Naive B cell (primary cell): ENCODE measurements around the gene KDM3A. TPM values are rescaled to one million over a fixed set of nuclear protein-coding genes. Genes with fewer than 3 reads are reported as not detected.

Source experiments
- ATAC-seq, 2 donors: fragments of 150-1000 bp; cut with Tn5 transposase; 2 replicates each; pipeline ENCODE4 v1.10.0; 2021; ENCODE audit warnings: low read depth in 2 of 2, mild to moderate bottlenecking in 2 of 2, moderate library complexity in 2 of 2
- DNase-seq: peaks from one replicate; pipeline ENCODE4 v3.0.0; 2022
- H3K27ac Mint-ChIP-seq, 6 donors: one replicate each; pipeline ENCODE4 v1.8.0; 2020 to 2022; ENCODE audit warnings: mild to moderate bottlenecking in 6 of 6, mixed read lengths in 6 of 6, moderate library complexity in 5 of 6, inconsistent platforms in 2 of 6
- H3K27me3 Mint-ChIP-seq, 3 donors: one replicate each; pipeline ENCODE4 v1.8.0; 2021 to 2022; ENCODE audit warnings: mixed read lengths in 3 of 3, mild to moderate bottlenecking in 1 of 3
- H3K36me3 Mint-ChIP-seq, 2 donors: one replicate each; pipeline ENCODE4 v1.8.0; 2020 to 2022; ENCODE audit warnings: mixed read lengths in 2 of 2, inconsistent platforms in 1 of 2, mild to moderate bottlenecking in 1 of 2
- H3K4me1 Mint-ChIP-seq, 3 donors: one replicate each; pipeline ENCODE4 v1.8.0; 2020 to 2022; ENCODE audit warnings: mixed read lengths in 3 of 3, inconsistent platforms in 1 of 3, mild to moderate bottlenecking in 1 of 3, moderate library complexity in 1 of 3
- H3K4me3 Mint-ChIP-seq, 8 donors: one replicate each; pipeline ENCODE4 v1.8.0; 2020 to 2022; ENCODE audit warnings: mild to moderate bottlenecking in 8 of 8, mixed read lengths in 8 of 8, moderate library complexity in 8 of 8, inconsistent platforms in 2 of 8
- H3K9me3 Mint-ChIP-seq, 7 donors: one replicate each; pipeline ENCODE4 v1.8.0; 2020 to 2022; ENCODE audit warnings: mixed read lengths in 7 of 7, mild to moderate bottlenecking in 5 of 7, inconsistent platforms in 2 of 7, moderate library complexity in 1 of 7
- polyA plus RNA-seq, 6 donors: library from polyadenylated mRNA; unstranded; fragments of 300-500 nt; fragmentation: Illumina TruSeq; gene quantifications; one replicate each; pipeline ENCODE4 v1.2.3, GENCODE V29; 2021; ENCODE audit warnings: low read depth in 6 of 6

Gene KDM3A
- polyA plus RNA-seq, 6 donors from 2014 or later = 3.6 to 18.7 (median 11.6) TPM

DNA sequence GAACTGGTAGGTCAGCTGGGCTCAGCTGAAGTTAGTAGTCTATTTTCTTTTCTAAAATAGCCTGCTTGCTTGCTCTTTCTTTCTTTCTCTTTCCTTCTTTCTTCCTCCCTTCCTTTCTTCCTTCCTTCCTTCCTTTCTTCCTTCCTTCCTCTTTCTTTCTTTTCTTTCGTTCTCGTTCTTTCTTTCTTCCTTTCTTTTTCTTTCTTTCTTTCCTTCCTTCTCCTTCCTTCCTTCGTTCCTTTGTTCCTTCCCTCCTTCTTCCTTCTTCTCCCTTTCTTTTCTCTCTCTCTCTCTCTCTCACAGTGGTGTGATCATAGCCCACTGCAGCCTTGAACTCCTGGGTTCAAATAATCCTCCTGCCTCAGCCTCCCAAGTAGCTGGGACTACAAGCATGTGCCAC, 29.2 kb upstream of the KDM3A start:
- Mint-ChIP-seq H3K9me3 (peaks cover 0 to 23% (median 4%) of the 10 kb centered on the region in 7 donors), H3K4me1 (peaks cover 26 to 35% (median 32%) of the 10 kb centered on the region in 3 donors), H3K27ac (no peak overlapping the region), H3K36me3 (no peaks in the 10 kb centered on the region), H3K27me3 (peaks cover 11 to 16% (median 14%) of the 10 kb centered on the region in 3 donors), H3K4me3 (no peak overlapping the region)
- DNase-seq (no peak), ATAC-seq (no peak)

DNA sequence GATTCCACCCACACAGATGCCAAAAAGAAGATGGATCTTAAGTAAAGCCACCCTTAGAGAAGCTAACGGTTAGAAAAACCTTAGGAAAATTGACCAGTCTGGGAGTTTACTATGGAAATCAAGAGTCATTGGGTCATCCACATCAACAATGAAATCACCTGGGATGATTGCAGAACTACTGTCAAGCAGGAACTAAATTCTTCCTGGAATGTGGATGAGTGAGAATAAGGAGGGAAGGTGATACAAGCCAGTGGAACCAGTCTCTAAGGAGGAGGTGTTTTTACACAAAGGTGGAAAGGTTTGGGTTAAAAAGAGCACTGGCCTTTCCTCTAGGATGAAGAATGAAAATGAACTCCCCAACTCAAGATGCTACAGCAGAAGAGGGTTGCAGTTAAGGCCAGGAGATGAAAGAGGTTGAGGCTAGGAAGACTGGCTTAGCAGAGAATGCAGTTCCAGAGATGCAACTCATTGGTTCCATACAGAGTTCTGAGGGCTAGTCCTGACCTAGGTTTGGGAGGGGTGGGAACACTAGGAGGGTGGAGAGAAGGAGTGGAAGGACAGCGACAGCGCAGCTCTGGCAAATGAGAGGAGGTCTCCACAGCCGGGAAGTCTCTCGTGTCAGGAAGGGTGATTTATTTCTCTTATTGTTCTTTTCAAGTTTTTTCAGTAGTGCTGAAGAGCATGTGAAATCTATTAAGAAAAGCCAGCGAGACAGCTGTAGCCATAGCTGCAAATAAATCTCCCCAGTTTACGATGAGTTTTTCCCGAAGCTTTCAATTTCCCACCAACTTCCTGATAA, 27.7 kb upstream of the KDM3A start:
- Mint-ChIP-seq H3K27me3 (peaks cover 11 to 20% (median 11%) of the 10 kb centered on the region in 3 donors), H3K4me1 (peaks cover 26 to 35% (median 32%) of the 10 kb centered on the region in 3 donors), H3K9me3 (peaks cover 0 to 23% (median 4%) of the 10 kb centered on the region in 7 donors), H3K27ac (peak overlapping the region in 3 of 6 donors; percentile 45 to 64 (median 61)), H3K4me3 (peak overlapping the region; percentile 8 to 85 (median 65)), H3K36me3 (no peaks in the 10 kb centered on the region)
- ATAC-seq (peak in 1 of 2 donors; percentile 16), DNase-seq (no peak)

DNA sequence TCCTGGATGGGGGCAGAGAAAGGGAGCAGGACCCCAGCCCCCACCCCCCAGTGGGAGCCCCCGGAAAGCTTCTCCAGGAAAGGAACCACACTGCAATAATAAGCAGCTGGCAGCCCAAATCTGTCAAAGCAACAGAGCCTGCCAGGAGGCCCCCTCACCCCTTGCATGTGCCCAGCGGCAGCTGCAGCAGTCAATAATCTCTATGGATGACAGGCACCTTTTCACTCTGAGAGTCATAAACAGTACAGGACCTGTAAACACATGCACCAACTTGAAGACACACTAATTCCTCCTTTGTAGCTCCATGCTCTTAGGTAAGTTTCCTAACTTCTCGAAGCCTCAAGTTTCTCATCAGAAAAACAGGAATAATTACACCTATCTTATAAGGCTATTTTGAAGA, 26.2 kb upstream of the KDM3A start:
- DNase-seq (no peak), ATAC-seq (no peak)
- H3K27ac Mint-ChIP-seq = no peak overlapping the region
- peaks cover 8 to 15% (median 15%) of the 10 kb centered on the region in 3 donors for H3K27me3 Mint-ChIP-seq
- peaks cover 0 to 14% (median 4%) of the 10 kb centered on the region in 7 donors for H3K9me3 Mint-ChIP-seq
- H3K4me3 Mint-ChIP-seq = no peak overlapping the region
- peaks cover 0 to 4% of the 10 kb centered on the region in 2 donors for H3K36me3 Mint-ChIP-seq
- H3K4me1 Mint-ChIP-seq = peaks cover 26 to 35% (median 32%) of the 10 kb centered on the region in 3 donors

DNA sequence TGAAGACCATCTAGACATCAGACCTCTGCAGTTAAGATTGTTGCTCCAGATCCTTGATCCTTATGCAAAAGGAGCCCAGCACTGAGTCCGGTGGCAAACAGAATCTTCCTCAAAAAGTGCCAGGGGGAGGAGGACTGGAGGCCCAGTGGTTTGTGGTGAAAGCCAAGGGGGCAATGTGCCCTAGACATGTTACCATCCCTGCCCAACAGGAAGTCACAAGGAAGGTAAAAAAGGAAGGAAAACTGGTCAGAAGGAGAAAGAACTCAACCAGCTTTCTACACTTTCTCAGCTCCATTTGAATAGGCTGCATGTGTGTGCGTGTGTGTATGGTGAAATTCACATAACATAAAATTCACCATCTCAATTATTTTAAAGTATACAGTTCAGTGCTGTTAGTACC, 25.0 kb upstream of the KDM3A start:
- Mint-ChIP-seq H3K36me3 (peaks cover 0 to 7% of the 10 kb centered on the region in 2 donors), H3K9me3 (peaks cover 0 to 7% (median 2%) of the 10 kb centered on the region in 7 donors), H3K4me1 (peaks cover 26 to 35% (median 32%) of the 10 kb centered on the region in 3 donors), H3K27ac (no peak overlapping the region), H3K4me3 (no peak overlapping the region), H3K27me3 (peaks cover 13 to 27% (median 20%) of the 10 kb centered on the region in 3 donors)
- DNase-seq (no peak), ATAC-seq (no peak)

DNA sequence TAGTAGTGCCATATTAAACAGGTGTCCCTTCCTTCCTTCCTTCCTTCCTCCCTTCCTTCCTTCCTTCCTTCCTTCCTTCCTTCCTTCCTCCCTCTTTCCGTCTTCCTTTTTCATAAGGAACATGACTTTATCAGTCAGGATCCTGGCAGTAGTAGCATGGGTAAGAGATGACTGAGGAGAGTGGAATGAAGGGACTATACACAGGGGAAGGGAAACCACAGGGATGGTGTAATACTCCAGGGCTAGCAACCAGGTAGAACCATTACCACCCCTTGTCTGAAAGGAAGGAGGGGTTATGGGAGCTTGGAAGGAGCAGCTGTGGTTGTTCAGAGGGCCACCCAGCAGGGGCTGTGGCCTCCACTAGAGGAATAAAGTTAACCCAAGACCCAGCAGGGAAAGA, 23.2 kb upstream of the KDM3A start:
- Mint-ChIP-seq H3K36me3 (peaks cover 0 to 7% of the 10 kb centered on the region in 2 donors), H3K4me3 (peak overlapping the region in 1 of 8 donors; percentile 7), H3K4me1 (peaks cover 18 to 29% (median 29%) of the 10 kb centered on the region in 3 donors), H3K9me3 (peaks cover under 1 to 10% (median 6%) of the 10 kb centered on the region in 7 donors), H3K27me3 (peaks cover 10 to 31% (median 31%) of the 10 kb centered on the region in 3 donors), H3K27ac (no peak overlapping the region)
- no peak for ATAC-seq
- no peak for DNase-seq

DNA sequence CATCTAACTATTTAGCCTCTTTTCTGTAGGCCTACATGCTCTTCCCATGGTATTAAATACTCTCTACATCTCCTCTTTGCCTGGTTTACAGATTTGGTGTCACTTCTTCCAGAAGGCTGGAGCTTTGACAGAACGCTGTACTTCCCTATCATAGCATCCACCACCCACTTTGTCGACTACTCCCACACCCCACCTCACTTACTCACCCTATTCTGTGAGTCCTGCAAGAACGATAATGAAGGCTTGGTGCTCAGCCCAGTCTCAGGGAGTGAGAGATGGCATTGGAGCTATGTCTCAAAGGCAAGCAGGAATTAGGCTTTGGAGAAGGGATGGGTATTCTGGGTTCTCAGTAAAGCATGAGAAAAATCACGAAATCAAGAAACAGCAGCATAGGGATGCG, 20.3 kb upstream of the KDM3A start:
- Mint-ChIP-seq H3K36me3 (peaks cover 0 to 7% of the 10 kb centered on the region in 2 donors), H3K27me3 (peaks cover 20 to 58% (median 53%) of the 10 kb centered on the region in 3 donors), H3K9me3 (peaks cover 0 to 12% (median 10%) of the 10 kb centered on the region in 7 donors), H3K27ac (no peak overlapping the region), H3K4me3 (no peak overlapping the region), H3K4me1 (peaks cover 4 to 7% (median 6%) of the 10 kb centered on the region in 3 donors)
- ATAC-seq (no peak), DNase-seq (no peak)

DNA sequence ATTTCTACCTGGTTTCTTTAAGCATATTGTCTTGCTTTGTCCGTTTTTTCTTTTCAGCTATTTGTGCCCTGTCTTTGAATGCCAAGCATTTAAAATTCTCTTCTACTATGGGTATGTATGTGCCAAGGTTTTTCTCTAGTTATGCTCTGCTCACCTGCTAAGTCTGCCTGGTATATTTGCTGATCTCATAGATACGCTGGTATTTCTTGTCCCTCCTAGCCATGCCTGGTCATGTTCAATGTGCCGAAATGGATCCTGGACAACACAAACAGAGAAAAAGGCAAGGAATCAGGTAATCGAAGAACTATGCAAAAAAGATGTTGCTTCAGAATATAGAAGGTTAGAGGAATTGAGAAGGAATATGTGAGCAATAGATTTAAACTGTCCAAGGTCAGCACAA, 14.9 kb upstream of the KDM3A start:
- Mint-ChIP-seq H3K9me3 (peaks cover 0 to 25% (median 10%) of the 10 kb centered on the region in 7 donors), H3K27me3 (peaks cover 30 to 68% (median 61%) of the 10 kb centered on the region in 3 donors), H3K4me3 (no peak overlapping the region), H3K4me1 (no peaks in the 10 kb centered on the region), H3K36me3 (peaks cover 6 to 10% of the 10 kb centered on the region in 2 donors), H3K27ac (no peak overlapping the region)
- DNase-seq (no peak), ATAC-seq (no peak)

DNA sequence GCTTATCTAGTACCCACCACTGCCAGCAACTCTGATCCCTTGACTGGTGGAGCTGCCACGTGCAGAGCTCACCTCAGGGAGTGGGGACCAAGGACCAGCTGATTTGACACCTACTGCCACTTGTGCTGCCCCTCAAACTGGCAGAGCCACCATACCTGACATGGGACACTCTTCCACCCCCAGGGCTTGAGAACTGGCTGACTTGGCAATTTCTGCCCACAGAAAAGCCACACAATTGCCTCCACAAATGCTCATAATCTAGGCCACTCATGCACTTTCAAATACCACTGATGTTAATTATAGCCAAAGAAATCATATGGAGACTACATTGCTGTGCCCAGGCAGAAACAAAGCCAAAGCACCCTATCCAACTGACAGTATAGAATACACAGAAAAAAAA, 11.8 kb upstream of the KDM3A start:
- DNase-seq (no peak), ATAC-seq (no peak)
- H3K27me3 Mint-ChIP-seq = peaks cover 20 to 47% (median 45%) of the 10 kb centered on the region in 3 donors
- H3K4me3 Mint-ChIP-seq = no peak overlapping the region
- H3K27ac Mint-ChIP-seq = no peak overlapping the region
- H3K9me3 Mint-ChIP-seq = peaks cover 0 to 14% (median 1%) of the 10 kb centered on the region in 7 donors
- peaks cover 6 to 10% of the 10 kb centered on the region in 2 donors for H3K36me3 Mint-ChIP-seq
- no peaks in the 10 kb centered on the region for H3K4me1 Mint-ChIP-seq

DNA sequence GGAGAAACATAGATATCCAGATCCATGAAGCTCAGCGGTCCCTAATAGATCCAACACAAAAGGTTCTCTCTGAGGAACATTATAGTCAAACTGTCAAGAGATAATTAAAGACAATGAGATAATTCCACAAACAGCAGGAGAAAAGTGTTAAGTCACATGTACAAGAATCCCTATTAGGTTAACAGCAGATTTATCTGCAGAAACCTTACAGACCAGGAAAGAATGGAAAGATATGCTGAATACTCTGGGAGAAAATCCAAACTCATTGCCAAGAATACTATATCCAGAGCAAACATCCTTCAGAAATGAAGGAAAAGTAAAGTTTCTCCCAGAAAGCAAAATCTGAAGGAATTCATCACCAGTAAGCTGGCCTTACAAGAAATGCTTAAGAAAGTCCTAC, 10.8 kb upstream of the KDM3A start:
- Mint-ChIP-seq H3K4me1 (no peaks in the 10 kb centered on the region), H3K27me3 (peaks cover 20 to 41% (median 37%) of the 10 kb centered on the region in 3 donors), H3K4me3 (no peak overlapping the region), H3K27ac (no peak overlapping the region), H3K9me3 (peaks cover 0 to 14% (median 3%) of the 10 kb centered on the region in 7 donors), H3K36me3 (peaks cover 6 to 10% of the 10 kb centered on the region in 2 donors)
- no peak for DNase-seq
- ATAC-seq = no peak

DNA sequence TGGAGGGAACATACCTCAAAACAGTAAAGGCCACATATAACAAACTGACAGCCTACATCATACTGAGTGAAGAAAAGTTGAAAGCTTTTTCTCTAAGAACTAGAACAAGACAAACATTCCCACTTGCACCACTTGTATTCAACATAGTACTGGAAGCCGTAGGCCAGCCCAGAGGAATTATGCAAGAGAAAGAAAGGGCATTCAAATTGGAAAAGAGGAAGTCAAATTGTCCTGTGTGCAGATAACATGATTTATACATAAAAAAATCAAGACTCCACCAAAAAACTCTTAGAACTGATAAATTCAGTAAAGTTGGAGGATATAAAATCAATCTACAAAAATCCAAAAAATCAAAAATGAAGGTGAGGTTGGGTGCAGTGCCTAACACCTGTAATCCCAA, 8.0 kb upstream of the KDM3A start:
- H3K9me3 Mint-ChIP-seq = peaks cover 5 to 32% (median 16%) of the 10 kb centered on the region in 7 donors
- H3K4me3 Mint-ChIP-seq = no peak overlapping the region
- H3K27me3 Mint-ChIP-seq = peaks cover 15 to 34% (median 29%) of the 10 kb centered on the region in 3 donors
- peaks cover 21 to 26% of the 10 kb centered on the region in 2 donors for H3K36me3 Mint-ChIP-seq
- DNase-seq = no peak
- no peak overlapping the region for H3K27ac Mint-ChIP-seq
- ATAC-seq = no peak
- H3K4me1 Mint-ChIP-seq = no peaks in the 10 kb centered on the region

DNA sequence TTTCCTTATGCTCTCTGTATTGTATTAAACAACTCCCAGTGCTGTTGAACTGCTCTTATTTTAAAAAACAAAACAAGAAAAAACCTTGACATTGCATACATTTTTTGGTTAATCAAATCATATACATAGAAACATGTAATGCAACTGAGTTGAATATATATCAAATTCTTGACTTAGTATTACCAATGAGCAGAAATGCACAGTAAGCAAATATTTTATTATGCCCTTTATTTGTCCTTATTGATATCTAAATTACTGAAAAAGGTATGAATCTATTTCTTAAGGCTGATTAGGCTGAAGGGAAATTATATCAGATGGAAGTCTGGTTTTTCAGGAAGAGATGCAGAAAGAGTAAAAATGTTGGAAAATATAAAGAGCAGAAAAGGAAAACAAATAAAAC, 6.9 kb upstream of the KDM3A start:
- H3K4me3 Mint-ChIP-seq = no peak overlapping the region
- DNase-seq (no peak), ATAC-seq (no peak)
- H3K36me3 Mint-ChIP-seq = peaks cover 19 to 26% of the 10 kb centered on the region in 2 donors
- H3K27me3 Mint-ChIP-seq = peaks cover 11 to 29% (median 24%) of the 10 kb centered on the region in 3 donors
- no peaks in the 10 kb centered on the region for H3K4me1 Mint-ChIP-seq
- no peak overlapping the region for H3K27ac Mint-ChIP-seq
- peaks cover 5 to 44% (median 18%) of the 10 kb centered on the region in 7 donors for H3K9me3 Mint-ChIP-seq

DNA sequence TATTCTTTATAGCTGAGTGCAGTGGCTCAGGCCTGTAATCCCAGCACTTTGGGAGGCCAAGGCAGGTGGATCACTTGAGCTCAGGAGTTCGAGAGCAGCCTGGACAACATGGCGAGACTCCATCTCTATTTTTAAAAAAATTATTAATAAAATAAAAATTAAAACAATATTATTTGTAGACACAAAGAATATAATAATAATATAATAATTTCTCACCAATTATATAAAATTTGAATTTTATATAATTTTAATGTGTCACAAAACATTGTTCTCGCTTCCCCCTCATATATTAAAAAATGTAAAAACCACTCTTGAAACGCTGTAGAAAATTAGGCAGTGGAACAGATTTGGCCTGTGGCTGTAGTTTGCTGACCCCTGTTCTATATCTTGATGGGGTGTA, 5.6 kb upstream of the KDM3A start:
- H3K27me3 Mint-ChIP-seq = peaks cover 9 to 24% (median 17%) of the 10 kb centered on the region in 3 donors
- H3K36me3 Mint-ChIP-seq = peaks cover 27 to 28% of the 10 kb centered on the region in 2 donors
- DNase-seq = no peak
- H3K9me3 Mint-ChIP-seq = peaks cover 9 to 45% (median 22%) of the 10 kb centered on the region in 7 donors
- ATAC-seq = no peak
- no peak overlapping the region for H3K4me3 Mint-ChIP-seq
- H3K4me1 Mint-ChIP-seq = peaks cover 3 to 4% (median 3%) of the 10 kb centered on the region in 3 donors
- H3K27ac Mint-ChIP-seq = no peak overlapping the region

DNA sequence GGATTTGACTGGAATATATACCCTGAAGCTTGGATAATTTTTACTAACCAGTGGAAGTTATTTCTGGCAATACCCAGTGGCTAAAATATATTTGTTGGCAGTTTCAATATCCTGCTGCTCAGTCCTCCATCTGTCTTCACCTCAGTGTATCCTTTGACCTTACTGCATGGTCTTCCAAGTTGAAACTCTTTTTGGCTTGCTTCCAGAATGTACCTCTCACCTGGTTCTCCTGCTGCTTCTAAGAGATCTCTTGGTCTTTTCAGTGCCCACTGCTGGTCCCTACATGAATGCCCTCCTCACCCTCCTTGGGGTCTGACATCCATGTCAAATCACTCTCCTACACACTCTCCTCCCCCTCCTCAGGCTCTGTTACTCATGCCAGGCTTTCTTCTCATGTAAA, 4.8 kb upstream of the KDM3A start:
- DNase-seq (no peak), ATAC-seq (no peak)
- H3K27me3 Mint-ChIP-seq = peaks cover 6 to 24% (median 17%) of the 10 kb centered on the region in 3 donors
- H3K36me3 Mint-ChIP-seq = peaks cover 27 to 35% of the 10 kb centered on the region in 2 donors
- H3K4me3 Mint-ChIP-seq = no peak overlapping the region
- H3K27ac Mint-ChIP-seq = peak overlapping the region in 1 of 6 donors; percentile 31
- H3K9me3 Mint-ChIP-seq = peaks cover 8 to 47% (median 25%) of the 10 kb centered on the region in 7 donors
- H3K4me1 Mint-ChIP-seq = peaks cover 10 to 11% (median 11%) of the 10 kb centered on the region in 3 donors
